Gastroesophageal sphincter (tissue), 3 donors: Measurements from ENCODE around the gene LHFPL3.

ENCODE experiments used
- EP300 ChIP-seq: sonication (generic); formaldehyde crosslinking; IDR thresholded peaks from one replicate; pipeline ENCODE4 v1.6.1; 2017; ENCODE audit warnings: antibody characterized with exemption, mild to moderate bottlenecking
- POLR2A ChIP-seq, 2 donors: fragments of 450-650 bp; IDR thresholded peaks; one replicate each; pipeline ENCODE4 v1.6.1; 2017; ENCODE audit warnings: antibody characterized with exemption in 2 of 2, mild to moderate bottlenecking in 2 of 2, moderate library complexity in 1 of 2
- TF ChIP-seq, protein P1 (sequence below), 4 experiments: fragments of 200-600 bp in 2 of 4; fragments of 450-650 bp in 2 of 4; sonication (generic) in 1 of 4; IDR thresholded peaks; one replicate each; pipeline ENCODE4 v1.5.1; 2017 to 2019; ENCODE audit warnings: antibody characterized with exemption in 4 of 4, mild to moderate bottlenecking in 2 of 4, moderate library complexity in 2 of 4

DNA sequence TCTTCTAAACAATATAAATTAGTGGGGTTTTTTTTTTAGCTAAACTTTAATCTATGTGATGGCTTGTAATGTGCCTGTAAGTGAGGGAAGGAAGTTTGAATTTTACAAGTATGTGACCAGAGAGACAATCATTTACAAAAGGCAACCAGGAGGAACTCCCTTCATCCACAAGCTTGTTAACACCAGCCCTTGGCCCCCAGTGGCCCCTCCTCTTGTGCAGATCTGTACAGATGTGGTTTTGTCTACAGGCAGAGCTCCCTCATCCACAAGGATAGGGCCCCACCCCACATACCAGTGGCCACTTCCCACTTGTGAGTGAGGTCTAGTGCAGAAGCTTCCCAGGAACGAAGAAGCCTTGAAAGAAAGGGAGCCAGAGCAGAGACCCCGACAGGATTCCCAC, 451.5 kb downstream of the LHFPL3 start:
- TF ChIP-seq, protein P1, sequence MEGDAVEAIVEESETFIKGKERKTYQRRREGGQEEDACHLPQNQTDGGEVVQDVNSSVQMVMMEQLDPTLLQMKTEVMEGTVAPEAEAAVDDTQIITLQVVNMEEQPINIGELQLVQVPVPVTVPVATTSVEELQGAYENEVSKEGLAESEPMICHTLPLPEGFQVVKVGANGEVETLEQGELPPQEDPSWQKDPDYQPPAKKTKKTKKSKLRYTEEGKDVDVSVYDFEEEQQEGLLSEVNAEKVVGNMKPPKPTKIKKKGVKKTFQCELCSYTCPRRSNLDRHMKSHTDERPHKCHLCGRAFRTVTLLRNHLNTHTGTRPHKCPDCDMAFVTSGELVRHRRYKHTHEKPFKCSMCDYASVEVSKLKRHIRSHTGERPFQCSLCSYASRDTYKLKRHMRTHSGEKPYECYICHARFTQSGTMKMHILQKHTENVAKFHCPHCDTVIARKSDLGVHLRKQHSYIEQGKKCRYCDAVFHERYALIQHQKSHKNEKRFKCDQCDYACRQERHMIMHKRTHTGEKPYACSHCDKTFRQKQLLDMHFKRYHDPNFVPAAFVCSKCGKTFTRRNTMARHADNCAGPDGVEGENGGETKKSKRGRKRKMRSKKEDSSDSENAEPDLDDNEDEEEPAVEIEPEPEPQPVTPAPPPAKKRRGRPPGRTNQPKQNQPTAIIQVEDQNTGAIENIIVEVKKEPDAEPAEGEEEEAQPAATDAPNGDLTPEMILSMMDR (IDR thresholded peaks at IDR 0.05): no peak
- TF ChIP-seq POLR2A (IDR thresholded peaks at IDR 0.05): no peak
- TF ChIP-seq EP300: no peak
